NB4 (cell line): ENCODE results near the gene KCTD12.

Experiments
- DNase-seq: peaks from one replicate; pipeline ENCODE4 v3.0.0; 2010; ENCODE audit warnings: low read depth
- H3K4me3 ChIP-seq: one replicate; pipeline ENCODE4 v1.5.1; 2011; ENCODE audit warnings: mild to moderate bottlenecking, low read depth, low read length, moderate library complexity
- MYC ChIP-seq: IDR thresholded peaks from 2 replicates; pipeline ENCODE4 v1.6.1; 2011; ENCODE audit warnings: low read depth, low read length
- POLR2A ChIP-seq: IDR thresholded peaks from 2 replicates; pipeline ENCODE4 v1.6.1; 2011; ENCODE audit warnings: mild to moderate bottlenecking; ENCODE audit not compliant: insufficient read length; ENCODE audit errors: extremely low read depth
- TF ChIP-seq, protein P1 (sequence below): IDR thresholded peaks from 2 replicates; pipeline ENCODE4 v1.6.1; 2011; ENCODE audit warnings: low read depth, low read length
- TF ChIP-seq, protein P2 (sequence below): IDR thresholded peaks from one replicate; pipeline ENCODE4 v1.5.1; 2012; ENCODE audit warnings: low read depth, low read length

Gene KCTD12

DNA sequence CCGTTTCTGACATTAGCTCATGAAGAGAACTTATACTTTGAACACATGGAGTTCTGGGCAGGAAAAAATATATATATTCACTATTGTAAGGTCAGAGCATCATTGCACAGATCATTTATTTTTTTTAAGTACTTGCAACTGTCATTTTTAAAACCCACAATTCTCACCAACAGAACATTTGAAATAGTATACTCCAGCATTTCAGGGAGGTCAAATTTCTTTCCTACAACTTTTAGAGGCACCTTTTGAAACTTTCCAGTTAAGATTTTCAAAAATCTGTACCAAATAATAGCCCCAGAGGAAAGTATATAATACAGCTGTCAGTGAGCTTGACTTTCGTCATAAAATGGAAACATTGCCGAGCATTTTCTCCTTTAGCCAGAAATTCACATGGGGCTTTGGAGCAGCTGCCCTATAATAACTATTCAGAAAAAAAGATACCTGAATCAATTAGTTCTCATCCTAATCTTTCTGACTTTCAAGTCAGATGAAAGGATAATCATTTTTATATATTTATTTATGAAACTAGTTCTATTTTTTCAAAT is 10.9 kb downstream of the KCTD12 start:
- H3K4me3 ChIP-seq, result no peak overlapping the region
- TF ChIP-seq, protein P1, sequence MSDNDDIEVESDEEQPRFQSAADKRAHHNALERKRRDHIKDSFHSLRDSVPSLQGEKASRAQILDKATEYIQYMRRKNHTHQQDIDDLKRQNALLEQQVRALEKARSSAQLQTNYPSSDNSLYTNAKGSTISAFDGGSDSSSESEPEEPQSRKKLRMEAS, result no peak
- TF ChIP-seq POLR2A, result no peak
- TF ChIP-seq, protein P2, sequence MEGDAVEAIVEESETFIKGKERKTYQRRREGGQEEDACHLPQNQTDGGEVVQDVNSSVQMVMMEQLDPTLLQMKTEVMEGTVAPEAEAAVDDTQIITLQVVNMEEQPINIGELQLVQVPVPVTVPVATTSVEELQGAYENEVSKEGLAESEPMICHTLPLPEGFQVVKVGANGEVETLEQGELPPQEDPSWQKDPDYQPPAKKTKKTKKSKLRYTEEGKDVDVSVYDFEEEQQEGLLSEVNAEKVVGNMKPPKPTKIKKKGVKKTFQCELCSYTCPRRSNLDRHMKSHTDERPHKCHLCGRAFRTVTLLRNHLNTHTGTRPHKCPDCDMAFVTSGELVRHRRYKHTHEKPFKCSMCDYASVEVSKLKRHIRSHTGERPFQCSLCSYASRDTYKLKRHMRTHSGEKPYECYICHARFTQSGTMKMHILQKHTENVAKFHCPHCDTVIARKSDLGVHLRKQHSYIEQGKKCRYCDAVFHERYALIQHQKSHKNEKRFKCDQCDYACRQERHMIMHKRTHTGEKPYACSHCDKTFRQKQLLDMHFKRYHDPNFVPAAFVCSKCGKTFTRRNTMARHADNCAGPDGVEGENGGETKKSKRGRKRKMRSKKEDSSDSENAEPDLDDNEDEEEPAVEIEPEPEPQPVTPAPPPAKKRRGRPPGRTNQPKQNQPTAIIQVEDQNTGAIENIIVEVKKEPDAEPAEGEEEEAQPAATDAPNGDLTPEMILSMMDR, result no peak
- TF ChIP-seq MYC, result no peak
- DNase-seq, result no peak

DNA sequence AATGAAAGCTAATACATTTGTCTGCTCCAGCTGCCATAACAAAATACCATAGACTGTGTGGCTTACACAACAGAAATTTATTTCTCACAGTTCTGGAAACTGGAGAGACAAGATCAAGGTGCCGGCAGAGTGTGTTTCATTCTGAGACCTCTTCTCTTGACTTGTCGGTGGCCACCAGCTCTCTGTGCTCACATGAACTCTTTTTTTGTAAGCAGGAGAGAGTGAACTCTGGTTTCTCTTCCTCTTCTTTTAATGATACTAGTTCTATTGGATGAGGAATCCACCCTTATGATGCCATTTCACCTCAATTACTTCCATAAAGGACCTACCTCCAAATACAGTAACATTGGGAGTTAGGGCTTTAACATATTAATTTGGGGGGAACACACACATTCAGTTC is 11.7 kb downstream of the KCTD12 start:
- no peak for DNase-seq
- no peak overlapping the region for H3K4me3 ChIP-seq
- TF ChIP-seq, protein P2, result no peak
- TF ChIP-seq, protein P1, result no peak
- TF ChIP-seq MYC, result no peak

DNA sequence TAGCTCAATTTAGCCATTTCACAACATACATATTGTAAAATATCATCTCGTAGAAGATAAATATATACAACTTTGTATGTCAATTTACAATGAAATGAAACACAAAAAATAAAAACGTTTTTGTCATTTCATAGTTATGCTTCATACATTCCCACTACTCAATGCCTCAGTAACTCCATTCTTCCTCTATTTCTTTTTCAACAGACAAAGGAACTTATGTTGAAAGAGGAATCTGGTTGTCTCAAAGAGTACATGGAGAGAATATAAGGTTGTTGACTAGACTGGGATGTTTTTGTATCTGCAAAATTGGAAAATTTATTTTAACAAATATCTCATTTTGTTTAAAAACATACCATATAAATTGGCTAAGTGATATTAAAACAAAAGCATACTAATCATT is 12.8 kb downstream of the KCTD12 start:
- TF ChIP-seq, protein P2, result no peak
- TF ChIP-seq, protein P1, result no peak
- TF ChIP-seq MYC, result no peak
- TF ChIP-seq POLR2A, result no peak
- no peak overlapping the region for H3K4me3 ChIP-seq
- no peak for DNase-seq

DNA sequence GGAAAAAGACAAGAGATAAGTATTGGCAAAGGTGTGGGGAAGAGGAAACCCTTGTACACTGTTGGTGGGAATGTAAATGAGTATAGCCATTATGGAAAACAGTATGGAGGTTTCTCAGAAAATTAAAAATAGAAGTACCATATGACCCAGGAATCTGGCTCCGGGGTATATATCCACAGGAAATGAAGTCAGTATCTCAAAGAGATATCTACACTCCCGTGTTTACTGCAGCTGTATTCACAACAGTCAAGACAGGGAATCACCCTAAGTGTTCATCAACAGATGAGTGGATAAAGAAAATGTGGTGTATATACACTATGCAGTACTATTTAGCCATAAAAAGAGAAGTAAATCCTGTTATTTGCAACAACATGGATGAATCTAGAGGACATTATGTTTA is 13.5 kb downstream of the KCTD12 start:
- no peak for TF ChIP-seq MYC
- TF ChIP-seq POLR2A, result no peak
- TF ChIP-seq, protein P2, result no peak
- no peak for DNase-seq
- H3K4me3 ChIP-seq, result no peak overlapping the region

DNA sequence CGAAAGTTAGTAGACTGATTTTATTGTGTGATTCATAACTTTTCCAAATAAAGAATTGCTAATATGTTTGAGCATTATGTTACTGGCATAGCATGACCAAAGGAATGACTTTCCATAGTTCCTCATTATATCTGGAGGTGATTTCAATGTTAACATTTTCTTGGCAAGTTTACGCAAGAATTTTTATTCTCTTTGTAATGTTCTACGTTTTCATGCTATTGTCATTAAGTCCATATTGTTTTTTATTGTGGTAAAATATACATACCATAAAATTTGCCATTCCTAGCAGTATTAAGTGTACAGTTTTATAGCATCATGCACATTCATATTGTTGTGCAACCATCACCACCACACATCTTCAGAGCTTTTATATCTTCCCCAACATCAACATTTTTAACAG is 14.8 kb downstream of the KCTD12 start:
- no peak for DNase-seq
- H3K4me3 ChIP-seq, result no peak overlapping the region
- no peak for TF ChIP-seq POLR2A
- TF ChIP-seq MYC, result no peak
- TF ChIP-seq, protein P1, result no peak
- TF ChIP-seq, protein P2, result no peak

- H3K4me3 ChIP-seq, result no peak overlapping the region
- DNase-seq, result no peak
- TF ChIP-seq, protein P2, result no peak
- TF ChIP-seq, protein P1, result no peak
- TF ChIP-seq POLR2A (no peak), MYC (no peak)
Measured at GRCh38 chr13:76868371-76868770, 17.8 kb downstream of the KCTD12 start.
